Skeletal muscle cell (primary cell): ENCODE measurements around the gene ARHGEF17.

Source experiments
- DNase-seq: peaks from one replicate; pipeline ENCODE4 v3.0.0-alpha.2; 2010; ENCODE audit warnings: low read depth
- H3K4me3 ChIP-seq: 2 replicates; pipeline ENCODE4 v1.5.1; 2011; ENCODE audit warnings: low read depth, mild to moderate bottlenecking, control low read depth, low read length, moderate library complexity

Gene ARHGEF17

GRCh38 chr11:73308961-73309919, 1.2 kb downstream of the ARHGEF17 start:
- peak; percentile 88 for DNase-seq
- H3K4me3 ChIP-seq: peak overlapping the region; percentile 64

- DNase-seq: no peak
- H3K4me3 ChIP-seq: peak overlapping the region; percentile 64
These were observed 2.0 kb downstream of the ARHGEF17 start for GRCh38 chr11:73310076-73310475.

- peak overlapping the region; percentile 39 for H3K4me3 ChIP-seq
- no peak for DNase-seq
These were observed 2.8 kb downstream of the ARHGEF17 start for GRCh38 chr11:73310661-73311393.

DNA sequence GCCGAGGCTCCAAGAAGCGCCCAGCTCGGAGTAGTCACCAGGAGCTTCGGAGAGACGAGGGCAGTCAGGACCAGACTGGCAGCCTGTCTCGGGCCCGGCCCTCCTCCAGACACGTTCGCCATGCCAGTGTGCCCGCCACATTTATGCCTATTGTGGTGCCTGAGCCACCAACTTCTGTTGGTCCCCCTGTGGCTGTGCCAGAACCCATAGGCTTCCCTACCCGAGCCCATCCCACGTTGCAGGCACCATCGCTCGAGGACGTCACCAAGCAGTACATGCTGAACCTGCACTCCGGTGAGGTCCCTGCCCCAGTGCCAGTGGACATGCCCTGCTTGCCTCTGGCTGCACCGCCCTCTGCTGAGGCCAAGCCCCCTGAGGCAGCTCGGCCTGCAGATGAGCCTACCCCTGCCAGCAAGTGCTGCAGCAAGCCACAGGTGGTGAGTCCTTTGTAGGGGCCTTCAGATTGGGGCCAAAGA, 3.4 kb downstream of the ARHGEF17 start:
- no peak for DNase-seq
- H3K4me3 ChIP-seq: peak overlapping the region; percentile 39

GRCh38 chr11:73312036-73312435, 4.0 kb downstream of the ARHGEF17 start:
- peak overlapping the region; percentile 39 for H3K4me3 ChIP-seq

GRCh38 chr11:73312851-73313327, 4.8 kb downstream of the ARHGEF17 start:
- no peak for DNase-seq
- H3K4me3 ChIP-seq: peak overlapping the region; percentile 39

More at GRCh38 chr11:73312036-73312435, 4.0 kb downstream of the ARHGEF17 start:
- DNase-seq: no peak

DNA sequence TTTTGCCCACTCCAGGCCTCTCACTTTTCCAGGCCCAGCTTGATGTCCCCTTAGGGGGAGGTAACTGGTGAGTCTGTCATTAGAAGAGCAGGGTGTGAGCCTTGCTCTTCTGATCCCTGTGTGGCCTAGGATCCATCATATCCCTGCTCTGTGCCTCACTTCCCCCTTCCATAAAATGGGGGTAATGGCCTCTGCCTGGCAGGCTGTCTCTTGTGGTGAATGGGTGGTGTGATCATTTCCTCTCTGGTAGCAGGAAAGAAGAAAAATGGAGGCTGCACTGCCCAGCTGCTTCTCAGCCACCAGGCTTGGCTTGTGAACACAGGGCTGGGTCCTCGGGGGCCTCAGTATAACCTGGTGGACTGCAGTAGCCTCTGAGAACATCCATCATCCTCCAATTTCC, 5.6 kb downstream of the ARHGEF17 start:
- peak overlapping the region; percentile 39 for H3K4me3 ChIP-seq
- DNase-seq: no peak

GRCh38 chr11:73314117-73314961, 6.3 kb downstream of the ARHGEF17 start:
- no peak overlapping the region for H3K4me3 ChIP-seq

DNA sequence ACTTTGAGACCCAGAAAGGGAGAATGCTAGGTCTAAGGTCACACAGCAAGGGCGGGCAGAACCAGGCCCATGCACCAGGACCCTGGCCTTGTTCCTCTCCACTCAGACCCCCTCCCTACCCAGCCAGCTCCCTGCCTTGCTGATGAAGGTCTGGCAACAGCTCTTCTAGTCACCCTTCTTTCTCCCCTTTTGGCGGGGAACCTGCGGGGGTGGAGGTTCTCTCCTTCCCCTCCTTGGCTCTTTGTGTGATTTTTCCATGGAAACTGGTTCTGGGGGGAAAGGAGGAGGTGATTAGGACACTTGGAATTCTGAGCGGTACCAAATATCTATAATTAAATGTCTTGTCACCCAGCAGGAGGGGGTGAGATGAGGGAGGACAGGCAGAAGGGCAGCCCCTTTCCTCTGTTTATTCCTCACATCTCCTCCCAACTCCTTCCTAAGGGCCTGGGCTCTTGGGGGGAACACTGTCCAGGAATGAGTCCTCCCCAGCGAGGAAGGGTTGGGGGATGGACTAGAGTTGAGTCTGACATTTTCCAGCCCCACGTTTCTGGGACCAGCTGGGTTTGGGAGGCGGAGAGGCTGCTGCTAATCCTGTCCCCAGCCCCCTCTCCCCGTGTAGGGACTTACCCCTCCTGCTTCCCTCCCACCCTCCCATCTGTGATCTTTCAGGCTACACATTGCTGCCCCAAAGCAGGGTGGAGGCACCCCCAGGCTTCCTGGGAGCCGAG, 7.4 kb downstream of the ARHGEF17 start:
- DNase-seq: no peak
- no peak overlapping the region for H3K4me3 ChIP-seq

More at GRCh38 chr11:73314117-73314961, 6.3 kb downstream of the ARHGEF17 start:
- no peak for DNase-seq

DNA sequence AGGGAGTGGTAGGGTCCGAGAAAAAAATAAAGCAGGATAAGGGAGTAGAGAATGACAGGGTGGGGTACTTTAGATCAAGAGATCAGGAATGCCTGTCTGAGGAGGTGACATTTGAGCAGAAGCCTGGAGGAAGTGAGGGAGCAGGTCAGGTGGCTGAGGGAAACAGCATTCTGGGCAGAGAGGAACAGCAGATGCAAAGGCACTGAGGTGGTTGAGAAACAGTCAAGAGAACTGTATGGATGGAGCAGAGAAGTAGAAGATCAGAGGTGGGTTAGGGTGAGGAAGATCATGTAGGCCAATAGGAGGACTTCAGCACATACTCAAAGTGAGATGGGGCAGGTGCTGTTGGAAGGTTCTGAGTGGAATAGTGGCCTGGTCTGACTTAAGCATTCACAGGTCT, 8.3 kb downstream of the ARHGEF17 start:
- no peak overlapping the region for H3K4me3 ChIP-seq
- DNase-seq: no peak

DNA sequence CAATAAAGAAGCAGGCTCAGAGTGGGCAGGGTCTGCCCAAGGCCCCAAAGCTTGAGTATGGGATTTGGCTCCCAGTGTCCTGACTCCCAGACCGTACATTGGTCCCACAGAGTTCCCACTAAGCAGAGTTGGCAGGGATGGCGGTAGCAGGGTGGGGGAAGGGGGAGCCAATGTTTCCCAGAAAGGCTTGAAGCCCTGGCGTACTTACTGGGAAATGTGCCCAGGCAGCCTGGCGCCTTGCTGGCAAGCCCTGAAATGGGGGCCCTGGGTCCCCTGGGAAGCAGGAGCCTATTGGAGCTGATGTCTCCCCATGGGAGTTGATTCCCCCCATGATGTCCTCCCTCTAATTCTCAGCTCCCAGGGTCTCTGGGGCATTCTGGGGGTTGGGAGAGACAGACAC, 9.3 kb downstream of the ARHGEF17 start:
- H3K4me3 ChIP-seq: no peak overlapping the region
- DNase-seq: no peak

GRCh38 chr11:73317803-73318202, 9.7 kb downstream of the ARHGEF17 start:
- DNase-seq: no peak
- H3K4me3 ChIP-seq: no peak overlapping the region

DNA sequence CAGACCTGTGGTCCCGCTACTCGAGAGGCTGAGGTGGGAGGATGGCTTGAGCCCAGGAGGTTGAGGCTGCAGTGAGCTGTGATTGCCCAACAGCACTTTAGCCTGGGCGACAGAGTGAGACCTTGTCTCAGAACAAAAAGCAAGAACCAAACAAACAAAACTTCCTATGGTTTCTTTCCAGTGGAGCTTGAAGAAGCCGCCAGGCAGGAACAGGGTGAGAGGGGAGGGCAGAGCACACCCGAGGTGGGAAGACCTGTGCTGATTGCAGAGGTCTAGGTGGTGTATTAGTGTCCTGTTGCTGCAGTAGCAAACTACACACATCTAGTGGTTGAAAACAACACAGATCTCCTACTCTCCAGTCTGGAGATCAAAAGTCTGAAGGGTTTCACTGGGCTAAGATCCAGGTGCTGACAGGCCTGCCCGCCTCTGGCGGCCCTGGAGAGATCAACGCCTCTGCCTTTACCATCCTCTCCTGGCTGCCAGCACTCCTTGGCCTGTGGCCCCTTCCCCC, 10.5 kb downstream of the ARHGEF17 start:
- no peak overlapping the region for H3K4me3 ChIP-seq
- no peak for DNase-seq

GRCh38 chr11:73320763-73321603, 12.9 kb downstream of the ARHGEF17 start:
- no peak for DNase-seq
- H3K4me3 ChIP-seq: no peak overlapping the region

DNA sequence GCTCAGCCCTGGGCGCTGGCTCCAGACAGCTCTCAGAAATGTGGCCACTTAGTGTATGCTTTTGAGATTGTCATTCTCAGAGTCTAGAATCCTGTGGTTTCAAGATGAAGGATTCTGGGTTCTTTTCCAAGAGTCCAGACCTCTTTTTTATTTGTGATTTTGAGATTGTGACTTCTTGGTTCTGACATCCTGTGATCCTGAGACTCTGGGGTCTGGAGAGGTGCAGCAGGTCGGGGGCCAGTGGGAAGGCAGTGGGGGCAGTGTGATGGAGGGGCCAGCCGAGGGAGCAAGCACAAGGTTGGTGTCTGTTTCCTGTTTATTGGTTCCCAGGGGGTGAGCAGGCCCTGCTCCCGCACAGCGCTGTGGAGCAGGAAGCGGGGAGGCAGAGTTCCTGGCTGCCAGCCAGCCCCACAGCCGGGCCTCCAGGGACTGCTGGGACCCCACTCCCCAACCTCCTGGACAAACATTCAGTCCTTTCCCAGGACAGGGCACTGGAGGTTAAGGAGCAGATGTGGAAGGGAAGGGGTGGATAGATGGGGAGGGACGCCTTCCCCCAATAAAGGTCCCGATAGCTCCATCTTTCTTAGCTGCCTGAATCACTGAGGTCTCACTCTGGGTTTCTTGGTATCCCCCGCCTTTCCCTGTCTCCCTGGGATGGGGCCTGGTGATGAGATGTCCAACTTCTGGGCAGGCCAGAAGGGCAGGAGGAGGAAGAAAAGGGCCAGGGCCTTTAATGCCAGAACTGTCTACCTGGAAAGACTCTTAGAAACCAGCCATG, 13.7 kb downstream of the ARHGEF17 start:
- no peak overlapping the region for H3K4me3 ChIP-seq
- DNase-seq: no peak

GRCh38 chr11:73322382-73323306, 14.6 kb downstream of the ARHGEF17 start:
- no peak overlapping the region for H3K4me3 ChIP-seq
- DNase-seq: no peak
